GM21717 (cell line): ENCODE data around the gene C1orf21.

Experiments used
- ATAC-seq: cut with Tn5 transposase; IDR thresholded peaks from one replicate; pipeline ENCODE4 v1.9.1; 2021; ENCODE audit warnings: mild to moderate bottlenecking, moderate library complexity; ENCODE audit not compliant: unreplicated experiment

The C1orf21 gene

GRCh38 chr1:184624626-184625025 is 237.8 kb downstream of the C1orf21 start:
- ATAC-seq, result no peak

GRCh38 chr1:184625271-184625670 is 238.4 kb downstream of the C1orf21 start:
- ATAC-seq, result no peak

GRCh38 chr1:184626076-184627006 is 239.5 kb downstream of the C1orf21 start:
- no peak for ATAC-seq

DNA sequence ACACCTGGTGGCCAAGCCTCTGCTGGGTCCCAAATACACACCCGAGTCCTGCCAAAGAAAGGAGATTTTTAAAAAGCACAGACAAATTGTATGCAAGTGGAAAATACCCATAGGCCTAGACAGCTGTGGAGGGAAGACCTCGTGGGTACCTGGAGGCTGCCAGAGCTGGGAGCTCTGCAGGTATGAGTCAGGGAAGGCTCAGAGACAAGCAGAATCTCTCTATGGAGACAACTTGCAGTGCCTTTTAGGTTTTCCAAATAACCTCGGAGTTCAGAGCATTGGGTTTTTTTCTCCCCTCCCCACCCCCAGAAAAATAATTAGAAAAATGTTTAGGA is 240.1 kb downstream of the C1orf21 start:
- no peak for ATAC-seq

DNA sequence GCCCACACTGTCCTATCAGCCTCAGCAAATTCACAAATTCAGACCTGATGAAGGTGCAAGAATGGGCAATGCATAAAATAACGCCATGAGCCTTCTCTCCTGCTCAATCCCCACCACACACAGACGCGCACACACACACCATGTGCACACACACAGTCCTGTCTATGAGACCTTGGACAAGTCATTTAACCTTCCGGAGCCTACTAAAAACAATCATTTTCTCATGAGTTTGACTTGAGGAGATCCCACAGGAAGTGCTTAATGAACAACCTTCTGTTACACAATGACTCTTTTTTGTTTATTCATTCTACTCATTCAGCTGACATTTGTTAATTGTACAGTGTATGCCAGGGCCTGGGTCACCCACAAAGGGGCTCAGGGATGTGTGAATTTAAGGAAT is 242.4 kb downstream of the C1orf21 start:
- no peak for ATAC-seq

DNA sequence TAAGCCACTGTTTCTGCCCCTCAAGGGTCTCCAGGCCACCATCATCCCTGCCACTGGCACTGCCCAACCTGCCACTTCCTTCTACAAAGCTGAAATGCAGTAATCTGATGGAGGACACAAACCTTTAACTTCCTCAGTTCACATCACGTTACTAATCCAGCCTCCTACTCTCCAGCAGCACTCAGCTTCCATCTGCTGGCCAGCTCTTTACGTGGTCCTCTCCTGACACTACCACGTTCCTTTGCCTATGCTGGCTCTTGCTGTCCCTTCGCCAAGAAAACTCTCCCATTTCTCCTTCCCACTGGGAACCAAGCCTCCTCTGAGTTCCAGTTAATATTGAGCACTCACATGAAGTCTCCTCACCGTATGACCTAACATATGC is 243.8 kb downstream of the C1orf21 start:
- no peak for ATAC-seq

DNA sequence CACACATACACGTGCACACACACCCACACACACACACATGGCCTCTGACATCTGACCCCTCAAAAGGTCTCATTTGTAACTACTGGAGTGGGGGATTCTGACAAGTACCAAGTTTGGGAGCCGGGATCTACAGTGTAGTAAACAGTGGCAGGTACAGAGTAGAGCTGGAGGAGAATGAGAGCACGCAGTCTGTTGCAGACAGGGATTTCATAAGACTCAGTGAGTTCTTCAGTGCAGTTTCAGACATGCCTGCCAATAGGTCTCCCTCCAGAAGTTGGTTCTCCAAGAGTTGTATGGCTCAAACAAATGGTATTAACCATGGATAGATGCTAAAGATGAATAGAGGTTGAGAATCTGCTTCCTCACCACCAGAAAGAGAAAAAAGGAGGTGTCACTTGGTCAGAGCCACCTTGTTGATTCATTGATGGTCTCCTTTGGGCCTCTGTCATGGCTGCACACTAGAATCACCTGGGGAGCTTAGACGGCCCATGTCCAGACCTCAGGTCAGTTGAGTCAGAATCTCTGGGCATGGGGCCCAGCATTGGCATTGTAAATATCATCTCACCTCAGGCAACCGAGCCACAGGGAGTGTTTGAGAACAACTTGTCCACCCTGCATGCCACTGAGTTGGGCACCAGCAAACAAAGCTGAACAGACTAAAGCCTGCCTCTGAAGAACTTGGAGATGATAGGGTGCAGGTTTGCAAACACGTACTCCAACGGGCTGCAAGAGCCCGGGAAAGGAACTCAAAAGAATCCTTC is 245.8 kb downstream of the C1orf21 start:
- no peak for ATAC-seq

- ATAC-seq, result no peak
Measured at GRCh38 chr1:184633785-184634184, 247.0 kb downstream of the C1orf21 start.

- no peak for ATAC-seq
Measured at GRCh38 chr1:184634296-184634695, 247.5 kb downstream of the C1orf21 start.

DNA sequence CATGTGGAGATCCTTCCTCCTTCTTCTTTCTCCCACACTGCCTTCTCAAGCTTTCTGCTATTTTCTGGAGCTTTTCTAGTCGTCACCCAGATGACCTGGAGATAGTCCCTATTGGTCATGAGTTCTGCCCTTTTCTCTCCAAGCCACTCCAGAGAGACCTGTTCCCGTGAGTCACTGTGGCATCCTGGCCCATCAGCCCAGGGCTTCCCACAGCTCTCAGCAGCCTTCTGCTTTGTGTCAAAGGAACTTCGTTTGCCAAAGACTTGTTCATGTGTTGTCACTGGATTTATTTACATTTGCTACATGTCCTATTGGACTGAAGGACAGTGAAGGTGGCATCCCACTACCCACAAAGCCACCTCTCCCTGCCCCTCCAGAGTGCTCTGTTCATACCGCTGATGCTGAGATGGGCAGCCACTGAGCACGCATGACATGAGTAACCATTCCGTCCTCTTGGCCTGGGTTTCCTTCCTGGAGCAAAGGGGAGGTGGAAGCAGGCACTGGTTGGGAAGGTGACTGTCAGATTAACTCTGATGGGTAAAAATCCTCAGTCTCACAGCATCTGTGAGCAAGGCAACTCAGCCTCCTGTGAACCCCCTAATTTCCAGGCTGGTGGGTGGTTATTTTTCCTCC is 248.6 kb downstream of the C1orf21 start:
- ATAC-seq, result no peak

GRCh38 chr1:184635980-184636431 is 249.2 kb downstream of the C1orf21 start:
- no peak for ATAC-seq

DNA sequence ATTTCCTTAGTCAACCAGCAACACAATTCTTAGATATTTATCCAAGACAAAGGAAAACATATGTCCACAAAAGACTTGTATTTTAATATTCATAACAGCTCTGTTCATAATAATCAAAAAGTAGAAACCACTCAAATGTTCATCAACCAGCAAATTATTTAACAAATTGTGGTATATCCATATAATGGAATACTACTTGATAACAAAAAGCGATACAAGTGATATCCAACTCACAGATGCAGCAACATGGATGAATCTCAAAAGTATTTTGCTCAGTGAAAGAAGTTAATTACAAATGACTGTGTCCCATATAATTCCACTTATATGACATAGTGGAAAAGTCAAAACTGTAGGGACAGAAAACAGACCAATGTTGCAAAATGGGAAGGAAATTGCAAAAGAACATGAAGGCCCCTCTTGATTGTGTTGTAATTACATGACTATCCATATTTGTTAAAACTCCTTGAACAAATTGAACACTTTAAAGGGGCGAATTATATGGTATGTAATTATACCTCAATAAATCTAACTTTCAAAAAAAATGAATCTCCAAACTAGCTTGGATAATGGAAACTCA is 250.9 kb downstream of the C1orf21 start:
- ATAC-seq, result no peak

DNA sequence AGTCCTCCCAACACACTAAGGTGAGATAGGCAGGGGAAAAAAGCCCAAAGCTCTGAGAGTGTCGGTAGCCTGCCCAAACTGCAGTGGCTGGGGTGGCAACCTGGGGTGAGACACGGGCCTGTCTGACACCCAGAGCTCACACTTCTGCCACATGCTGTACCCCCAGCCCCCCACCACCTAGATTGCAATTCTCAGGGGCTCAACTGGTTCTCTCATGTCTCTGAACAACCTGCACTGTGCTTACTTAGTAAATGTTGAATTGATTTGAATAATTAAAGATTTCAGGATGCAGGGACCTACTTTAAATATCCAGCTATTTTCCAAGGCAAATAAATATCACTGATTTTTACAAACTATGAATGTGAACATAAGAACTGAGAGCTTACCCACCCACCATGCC is 252.4 kb downstream of the C1orf21 start:
- ATAC-seq, result no peak

GRCh38 chr1:184640505-184640904 is 253.7 kb downstream of the C1orf21 start:
- no peak for ATAC-seq

DNA sequence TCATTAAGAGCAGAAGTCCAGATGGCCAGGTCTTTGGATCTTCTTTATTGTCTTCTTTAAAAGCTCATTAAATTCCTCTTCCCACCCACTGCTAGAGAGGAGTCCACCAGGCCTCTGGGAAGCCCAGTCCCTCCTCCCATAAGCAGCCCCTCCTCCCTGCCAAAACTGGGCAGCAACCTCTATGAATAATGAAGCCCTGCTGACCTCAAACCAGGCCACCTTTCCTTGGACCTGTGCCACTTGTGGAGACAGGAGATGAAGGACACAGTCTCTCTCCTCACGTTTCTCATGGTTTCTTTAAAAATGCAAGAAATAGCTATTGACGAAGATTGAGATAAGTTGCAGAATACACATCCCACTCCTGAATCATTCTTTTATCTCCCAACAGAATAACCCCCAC is 255.1 kb downstream of the C1orf21 start:
- ATAC-seq, result no peak

- ATAC-seq, result no peak
Measured at GRCh38 chr1:184643661-184644060, 256.8 kb downstream of the C1orf21 start.

- no peak for ATAC-seq
Measured at GRCh38 chr1:184644771-184645170, 257.9 kb downstream of the C1orf21 start.

- no peak for ATAC-seq
Measured at GRCh38 chr1:184646178-184646701, 259.4 kb downstream of the C1orf21 start.

- no peak for ATAC-seq
Measured at GRCh38 chr1:184646824-184647223, 260.0 kb downstream of the C1orf21 start.

DNA sequence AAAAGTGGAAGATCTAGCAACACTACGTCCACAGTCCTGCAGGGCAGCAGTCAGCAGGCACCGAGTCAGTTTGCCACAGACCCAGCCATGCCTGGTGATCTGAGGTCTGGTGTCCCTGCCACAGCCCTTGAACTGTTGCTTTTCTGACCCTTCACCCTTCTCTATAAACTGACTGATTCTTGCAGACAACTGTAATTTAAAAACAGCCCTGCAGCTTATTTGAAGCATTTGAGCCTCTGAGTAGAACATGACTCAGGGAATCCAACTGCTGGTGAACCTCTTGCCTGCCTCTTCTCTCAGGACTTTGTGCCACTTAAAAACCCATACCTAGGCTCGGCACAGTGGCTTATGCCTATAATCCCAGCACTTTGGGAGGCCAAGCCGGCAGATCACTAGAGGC is 260.6 kb downstream of the C1orf21 start:
- no peak for ATAC-seq
